ENCODE measurements around the gene ECM1. TPM values are rescaled to one million over a fixed set of nuclear protein-coding genes. Genes with fewer than 3 reads are reported as not detected.
A peak's percentile ranks its signal among the peaks of the same experiment; 100 is the strongest.

Gene ECM1
- total RNA-seq, 2 donors from 2014 or later: 6.3 to 10.5 TPM

DNA sequence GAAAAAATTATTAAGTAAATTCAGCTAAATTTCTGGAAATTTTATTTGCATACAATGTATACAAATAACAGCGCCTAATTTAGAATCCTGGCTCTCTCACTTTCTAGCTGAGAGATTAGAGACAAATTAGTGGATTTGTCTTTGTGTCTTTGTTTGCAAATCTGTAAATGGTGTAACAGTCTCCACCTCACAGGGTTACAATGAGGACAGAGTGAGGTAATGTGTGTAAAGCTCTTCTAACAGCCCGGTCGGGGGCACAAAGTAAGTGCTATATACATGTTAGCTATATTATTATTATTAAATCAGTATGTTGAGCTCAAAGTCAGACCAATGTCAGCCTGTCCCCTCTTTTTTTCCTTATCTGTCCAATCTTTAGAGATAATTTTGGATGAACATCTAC lies 36.3 kb downstream of the ECM1 start:
- no peaks in the 10 kb centered on the region for H3K4me1 ChIP-seq
- TF ChIP-seq, protein P1, sequence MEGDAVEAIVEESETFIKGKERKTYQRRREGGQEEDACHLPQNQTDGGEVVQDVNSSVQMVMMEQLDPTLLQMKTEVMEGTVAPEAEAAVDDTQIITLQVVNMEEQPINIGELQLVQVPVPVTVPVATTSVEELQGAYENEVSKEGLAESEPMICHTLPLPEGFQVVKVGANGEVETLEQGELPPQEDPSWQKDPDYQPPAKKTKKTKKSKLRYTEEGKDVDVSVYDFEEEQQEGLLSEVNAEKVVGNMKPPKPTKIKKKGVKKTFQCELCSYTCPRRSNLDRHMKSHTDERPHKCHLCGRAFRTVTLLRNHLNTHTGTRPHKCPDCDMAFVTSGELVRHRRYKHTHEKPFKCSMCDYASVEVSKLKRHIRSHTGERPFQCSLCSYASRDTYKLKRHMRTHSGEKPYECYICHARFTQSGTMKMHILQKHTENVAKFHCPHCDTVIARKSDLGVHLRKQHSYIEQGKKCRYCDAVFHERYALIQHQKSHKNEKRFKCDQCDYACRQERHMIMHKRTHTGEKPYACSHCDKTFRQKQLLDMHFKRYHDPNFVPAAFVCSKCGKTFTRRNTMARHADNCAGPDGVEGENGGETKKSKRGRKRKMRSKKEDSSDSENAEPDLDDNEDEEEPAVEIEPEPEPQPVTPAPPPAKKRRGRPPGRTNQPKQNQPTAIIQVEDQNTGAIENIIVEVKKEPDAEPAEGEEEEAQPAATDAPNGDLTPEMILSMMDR (IDR thresholded peaks at IDR 0.05): no peak
- no peak overlapping the region for H3K4me3 ChIP-seq
- H3K9ac ChIP-seq (ENCODE audit: low read depth in 2 of 2, low read length in 2 of 2): no peak overlapping the region
- no peak overlapping the region for H3K27ac ChIP-seq
- no peak for DNase-seq
- no peaks in the 10 kb centered on the region for H3K9me3 ChIP-seq
- intact Hi-C loops (cut with DNase I): no loop called here
- H3K36me3 ChIP-seq: no peaks in the 10 kb centered on the region
- no peaks in the 10 kb centered on the region for H3K27me3 ChIP-seq

DNA sequence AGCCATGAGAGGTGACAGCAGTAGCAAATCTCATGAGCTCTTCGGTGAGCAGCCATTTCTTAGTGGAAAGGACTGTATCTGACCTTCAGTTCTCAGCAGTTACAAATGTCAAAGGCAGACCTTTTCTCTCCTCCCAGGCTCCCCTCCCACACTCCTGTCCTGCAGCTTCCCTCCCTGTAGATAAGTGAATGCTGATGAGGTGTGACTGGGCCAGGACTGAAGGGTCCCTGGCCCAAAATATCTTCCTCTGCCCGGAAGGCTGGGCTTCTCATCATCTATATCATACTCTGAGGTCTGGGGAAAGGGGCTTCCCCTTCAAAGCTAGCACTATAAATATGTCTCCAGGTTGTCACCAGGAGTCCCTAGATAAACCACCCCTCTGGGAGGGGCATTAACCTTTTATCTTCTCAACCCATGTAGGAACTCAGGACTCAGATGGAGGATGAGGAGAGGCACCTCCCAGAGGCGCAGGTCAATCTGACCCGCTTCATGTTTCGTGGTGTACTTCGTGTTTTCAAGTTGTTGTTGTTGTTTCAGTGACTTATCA lies 37.6 kb downstream of the ECM1 start:
- Histone ChIP-seq H3K27me3 (no peaks in the 10 kb centered on the region), H3K27ac (no peak overlapping the region), H3K4me3 (no peak overlapping the region), H3K36me3 (no peaks in the 10 kb centered on the region), H3K9ac (ENCODE audit: low read depth in 2 of 2, low read length in 2 of 2) (no peak overlapping the region), H3K9me3 (no peaks in the 10 kb centered on the region), H3K4me1 (no peaks in the 10 kb centered on the region)
- TF ChIP-seq, protein P1 (IDR thresholded peaks at IDR 0.05): no peak
- no peak for DNase-seq
- intact Hi-C loops (cut with DNase I): no loop called here

DNA sequence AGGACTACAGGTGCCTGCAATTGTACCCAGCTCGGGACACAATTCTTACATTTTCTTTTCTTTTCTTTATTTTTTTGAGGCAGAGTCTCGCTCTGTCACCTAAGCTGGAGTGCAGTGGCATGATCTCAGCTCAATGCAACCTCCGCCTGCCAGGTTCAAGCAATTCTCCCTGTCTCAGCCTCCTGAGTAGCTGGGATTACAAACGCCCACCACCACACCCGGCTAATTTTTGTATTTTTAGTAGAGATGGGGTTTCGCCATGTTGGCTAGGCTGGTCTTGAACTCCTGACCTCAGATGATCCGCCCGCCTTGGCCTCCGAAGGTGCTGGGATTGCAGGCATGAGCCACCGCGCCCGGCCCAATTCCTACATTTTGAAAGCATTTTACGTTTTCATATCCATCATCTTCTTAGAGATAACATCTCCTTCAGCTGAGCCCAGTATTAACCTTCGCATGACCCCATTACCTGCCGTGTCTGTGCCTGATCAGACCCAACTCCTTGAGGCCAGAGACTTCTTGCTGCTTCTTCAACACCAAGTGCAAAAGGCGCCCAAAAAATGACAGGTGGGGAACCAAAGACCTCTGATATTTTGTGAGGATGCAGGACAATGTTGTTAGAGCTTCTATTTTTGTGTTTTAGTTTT lies 38.5 kb downstream of the ECM1 start:
- intact Hi-C loops (cut with DNase I): no loop called here

DNA sequence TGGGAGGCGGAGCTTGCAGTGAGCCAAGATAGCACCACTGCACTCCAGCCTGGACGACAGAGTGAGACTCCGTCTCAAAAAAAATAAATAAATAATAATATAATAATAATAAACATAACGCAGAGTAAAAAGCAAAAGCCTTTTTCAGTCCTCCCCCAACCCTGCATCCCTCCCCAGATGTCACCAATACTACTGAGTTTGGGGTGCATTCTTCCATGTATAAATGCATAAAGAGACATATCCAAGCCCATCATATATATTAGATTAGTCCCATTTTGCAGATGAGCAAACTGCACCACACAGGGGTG lies 40.4 kb downstream of the ECM1 start:
- H3K4me1 ChIP-seq: no peaks in the 10 kb centered on the region
- no peaks in the 10 kb centered on the region for H3K36me3 ChIP-seq
- intact Hi-C loops (cut with DNase I): no loop called here
- H3K27me3 ChIP-seq: no peaks in the 10 kb centered on the region
- no peak for DNase-seq
- peak overlapping the region; percentile 62 for H3K4me3 ChIP-seq
- H3K9ac ChIP-seq (ENCODE audit: low read depth in 2 of 2, low read length in 2 of 2): peak overlapping the region; percentile 61 to 68
- TF ChIP-seq, protein P1 (IDR thresholded peaks at IDR 0.05): no peak
- peak overlapping the region; percentile 67 for H3K27ac ChIP-seq
- no peaks in the 10 kb centered on the region for H3K9me3 ChIP-seq

More for the DNA sequence above, 38.5 kb downstream of the ECM1 start:
- DNase-seq: no peak
- Histone ChIP-seq H3K27me3 (no peaks in the 10 kb centered on the region), H3K27ac (no peak overlapping the region), H3K9me3 (no peaks in the 10 kb centered on the region), H3K9ac (ENCODE audit: low read depth in 2 of 2, low read length in 2 of 2) (no peak overlapping the region), H3K36me3 (no peaks in the 10 kb centered on the region), H3K4me1 (no peaks in the 10 kb centered on the region), H3K4me3 (no peak overlapping the region)
- TF ChIP-seq, protein P1 (IDR thresholded peaks at IDR 0.05): no peak

DNA sequence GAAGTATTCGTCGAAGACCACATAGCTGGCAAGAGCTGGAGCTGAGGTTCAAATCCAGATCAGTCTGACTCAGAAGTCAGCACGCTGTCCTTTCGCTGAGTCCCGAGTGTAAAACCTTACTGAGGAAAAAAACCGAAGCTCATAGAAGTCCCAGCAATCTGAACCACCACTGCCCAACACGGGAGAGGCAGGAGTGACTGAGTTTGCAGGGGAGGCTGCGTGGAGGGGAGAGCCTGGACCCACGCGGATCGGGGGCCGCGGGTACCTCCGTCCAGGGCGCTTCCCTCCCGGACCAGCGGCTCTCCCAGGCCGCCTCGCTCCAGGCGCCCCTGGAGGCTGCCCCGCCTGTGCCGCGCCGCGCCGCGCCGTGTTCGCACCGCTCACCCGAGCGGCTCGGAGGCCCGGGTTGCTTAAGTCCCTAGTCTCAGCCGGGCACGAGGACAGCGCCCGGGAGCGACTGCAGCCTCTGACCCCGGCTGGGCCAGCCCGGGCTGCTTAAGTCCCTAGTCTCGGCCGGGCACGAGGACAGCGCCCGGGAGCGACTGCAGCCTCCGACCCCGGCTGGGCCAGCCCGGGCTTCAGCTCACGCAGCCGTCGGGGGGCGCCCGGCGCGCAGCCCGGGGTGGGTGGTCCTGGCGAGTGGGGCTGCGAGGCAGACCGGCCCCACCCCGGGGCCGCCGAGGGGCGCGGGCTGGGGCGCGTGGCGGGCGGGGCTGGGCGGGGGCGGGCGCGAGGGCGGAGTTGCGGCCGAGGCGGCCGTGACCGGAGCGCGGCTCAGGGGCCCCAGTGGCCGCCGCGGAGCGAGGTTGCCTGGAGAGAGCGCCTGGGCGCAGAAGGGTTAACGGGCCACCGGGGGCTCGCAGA lies 41.0 kb downstream of the ECM1 start, which contains the start of gene ADAMTSL4:
Gene ADAMTSL4, plus strand, starts transcription at position 777 of the 864 bp plus-strand sequence. CDS start 2,881 bp downstream, outside the sequence.
- peak within 1 kb of the TSS; percentile 73 for H3K27ac ChIP-seq
- no peaks in the 10 kb centered on the region for H3K4me1 ChIP-seq
- no peak for DNase-seq
- H3K36me3 ChIP-seq: no peaks in the 10 kb centered on the region
- H3K27me3 ChIP-seq: no peaks in the 10 kb centered on the region
- TF ChIP-seq, protein P1 (IDR thresholded peaks at IDR 0.05): no peak
- H3K9ac ChIP-seq (ENCODE audit: low read depth in 2 of 2, low read length in 2 of 2): peak within 1 kb of the TSS; percentile 68 to 72
- H3K4me3 ChIP-seq: peak within 1 kb of the TSS; percentile 62
- intact Hi-C loops (cut with DNase I): no loop called here
- no peaks in the 10 kb centered on the region for H3K9me3 ChIP-seq
